ENCODE data around the gene ZNF439.
A peak's percentile ranks its signal among the peaks of the same experiment; 100 is the strongest.
"Not testable (repeated sequence)": the region's sequence is repeated elsewhere in the genome, so short reads cannot be mapped to it uniquely, and the experiment has no call there.

ZNF439 gene

DNA sequence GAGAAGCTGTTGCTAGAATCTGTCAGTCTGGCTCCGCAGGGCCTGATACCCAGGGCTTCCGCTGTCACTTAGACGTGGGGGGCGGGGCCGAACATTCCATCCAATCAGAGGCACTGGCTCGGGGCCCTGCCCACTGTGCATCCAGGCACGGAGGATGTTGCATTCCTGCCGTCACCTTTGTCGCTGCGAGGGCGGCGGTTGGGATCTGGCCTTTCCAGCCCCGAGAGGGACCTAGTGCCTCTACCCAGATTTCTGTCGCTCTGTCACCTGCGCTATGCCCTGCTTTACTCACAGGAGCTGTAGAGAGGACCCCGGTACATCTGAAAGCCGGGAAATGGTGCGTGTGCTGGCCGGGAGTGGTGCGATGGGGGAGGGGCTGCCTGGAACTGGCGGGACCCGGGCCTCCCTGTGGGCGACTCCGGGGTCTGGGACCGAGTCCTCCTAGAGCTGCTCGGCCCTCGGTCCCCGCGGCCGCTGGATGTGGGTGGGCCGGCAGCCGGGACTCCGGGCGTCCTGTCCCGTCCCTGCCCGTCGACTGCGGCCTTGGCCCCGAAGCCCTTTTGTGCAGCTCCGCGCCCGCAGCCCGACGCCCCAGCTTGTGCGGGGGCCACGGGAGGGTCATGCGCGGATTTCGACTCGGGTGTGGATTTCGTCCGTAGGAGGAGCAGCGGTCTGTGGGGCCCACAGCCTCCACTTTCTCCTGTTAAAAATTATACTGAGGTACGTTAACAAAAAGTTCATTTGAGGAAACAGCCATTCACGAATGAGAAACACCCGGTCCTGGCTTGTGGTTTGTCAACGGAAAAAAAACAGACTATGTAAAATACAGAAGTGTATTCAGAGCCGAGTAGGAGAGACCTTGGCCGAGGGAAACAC is at the start of gene ZNF439:
Gene ZNF439 (plus strand): TSS at position 133 of the 876 bp plus-strand sequence. CDS start 142 bp downstream, at position 275.
- DNase-seq, result peak; percentile 52

DNA sequence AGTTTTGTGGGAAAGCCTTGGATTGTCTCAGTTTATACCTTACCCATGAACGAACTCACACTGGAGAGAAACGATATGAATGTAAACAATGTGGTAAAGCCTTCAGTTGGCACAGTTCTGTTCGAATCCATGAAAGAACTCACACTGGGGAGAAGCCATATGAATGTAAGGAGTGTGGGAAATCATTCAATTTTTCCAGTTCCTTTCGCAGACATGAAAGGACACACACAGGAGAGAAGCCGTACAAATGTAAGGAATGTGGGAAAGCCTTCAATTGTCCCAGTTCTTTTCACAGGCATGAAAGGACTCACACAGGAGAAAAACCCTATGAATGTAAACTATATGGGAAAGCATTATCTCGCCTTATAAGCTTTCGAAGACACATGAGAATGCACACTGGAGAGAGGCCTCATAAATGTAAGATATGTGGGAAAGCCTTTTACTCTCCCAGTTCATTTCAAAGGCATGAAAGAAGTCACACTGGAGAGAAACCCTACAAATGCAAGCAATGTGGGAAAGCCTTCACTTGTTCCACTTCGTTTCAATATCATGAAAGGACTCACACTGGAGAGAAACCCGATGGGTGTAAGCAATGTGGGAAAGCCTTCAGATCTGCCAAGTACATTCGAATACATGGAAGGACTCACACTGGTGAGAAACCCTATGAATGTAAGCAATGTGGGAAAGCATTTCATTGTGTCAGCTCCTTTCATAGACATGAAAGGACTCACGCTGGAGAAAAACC is 42.0 kb upstream of the ZNF439 start:
- DNase-seq, result no peak

DNA sequence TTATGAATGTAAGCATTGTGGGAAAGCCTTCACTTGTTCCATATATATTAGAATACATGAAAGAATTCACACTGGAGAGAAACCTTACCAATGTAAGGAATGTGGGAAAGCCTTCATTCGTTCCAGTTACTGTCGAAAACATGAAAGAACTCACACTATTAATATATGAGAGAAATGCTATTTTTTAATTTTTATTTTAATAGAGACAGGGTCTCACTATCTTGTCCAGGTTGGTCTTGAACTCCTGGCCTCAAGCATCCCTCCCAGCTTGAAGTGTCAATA is 41.5 kb upstream of the ZNF439 start:
- DNase-seq, result no peak

DNA sequence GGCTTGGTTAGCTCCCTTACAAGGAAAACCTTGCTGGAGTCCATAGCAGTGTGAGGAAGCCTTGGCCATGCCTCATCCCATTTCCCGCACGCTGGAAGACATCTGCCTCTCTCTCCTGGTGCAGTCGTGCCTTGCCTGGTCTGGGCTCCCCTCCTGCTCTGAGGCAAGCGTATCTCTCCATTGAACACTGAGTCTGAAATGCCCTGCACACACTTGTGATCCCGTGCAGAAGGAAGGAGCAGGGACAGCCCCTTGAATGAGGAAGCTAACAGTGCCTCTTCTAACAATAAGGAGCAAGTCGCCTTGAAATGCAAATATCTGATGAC is 34.9 kb upstream of the ZNF439 start:
- DNase-seq, result no peak

DNA sequence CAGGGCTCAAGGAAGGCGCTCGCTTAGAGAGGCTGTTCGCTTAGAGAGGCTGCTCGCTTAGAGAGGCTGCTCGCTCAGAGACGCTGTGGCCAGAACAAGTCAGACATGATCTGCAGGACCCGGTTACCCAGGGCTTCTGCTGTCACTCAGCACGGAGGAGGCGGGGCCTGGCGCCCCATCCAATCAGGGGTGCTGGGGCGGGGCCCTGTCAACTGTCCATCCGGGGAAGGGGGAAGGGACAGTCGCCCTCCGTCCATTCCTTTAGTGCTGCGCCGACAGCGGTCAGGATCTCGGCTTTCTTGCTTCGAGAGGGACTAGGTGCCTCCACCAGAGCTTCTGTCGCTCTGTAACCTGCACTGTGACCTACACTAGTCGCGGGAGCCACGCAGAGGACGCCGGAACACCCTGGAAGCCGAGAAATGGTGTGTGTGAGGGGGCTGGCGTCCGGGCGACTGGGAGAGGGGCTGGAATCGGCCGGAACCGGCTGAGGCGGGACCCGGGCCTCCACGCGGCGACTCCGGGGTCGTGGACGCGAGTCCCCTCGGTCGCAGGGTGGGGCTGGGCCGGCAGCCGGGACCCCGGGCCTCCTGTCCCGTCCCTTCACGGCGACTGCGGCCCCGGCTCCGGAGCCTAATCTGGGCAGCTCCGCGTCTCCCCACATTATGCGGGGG is 34.4 kb upstream of the ZNF439 start, which contains the start of gene ZNF440:
Gene ZNF440 (plus strand): TSS at position 245 of the 671 bp plus-strand sequence. CDS start 175 bp downstream, at position 420.
- DNase-seq, result peak; percentile 90

DNA sequence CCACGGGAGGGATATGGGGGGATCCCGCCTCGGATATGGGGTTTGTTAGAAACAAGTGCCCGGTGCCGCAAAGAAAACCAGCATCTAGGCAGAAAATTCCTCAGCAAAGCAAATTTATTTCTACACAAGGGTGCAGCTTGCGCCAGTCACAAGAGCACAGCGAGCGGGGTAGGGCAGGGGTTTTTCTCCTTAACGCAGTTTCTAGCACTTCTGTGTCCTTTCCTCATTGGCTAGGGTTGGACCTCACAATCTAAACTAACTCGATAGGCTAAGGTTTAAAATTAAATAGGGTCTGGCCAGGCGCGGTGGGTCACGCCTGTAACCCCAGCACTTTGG is 33.9 kb upstream of the ZNF439 start:
- no peak for DNase-seq

DNA sequence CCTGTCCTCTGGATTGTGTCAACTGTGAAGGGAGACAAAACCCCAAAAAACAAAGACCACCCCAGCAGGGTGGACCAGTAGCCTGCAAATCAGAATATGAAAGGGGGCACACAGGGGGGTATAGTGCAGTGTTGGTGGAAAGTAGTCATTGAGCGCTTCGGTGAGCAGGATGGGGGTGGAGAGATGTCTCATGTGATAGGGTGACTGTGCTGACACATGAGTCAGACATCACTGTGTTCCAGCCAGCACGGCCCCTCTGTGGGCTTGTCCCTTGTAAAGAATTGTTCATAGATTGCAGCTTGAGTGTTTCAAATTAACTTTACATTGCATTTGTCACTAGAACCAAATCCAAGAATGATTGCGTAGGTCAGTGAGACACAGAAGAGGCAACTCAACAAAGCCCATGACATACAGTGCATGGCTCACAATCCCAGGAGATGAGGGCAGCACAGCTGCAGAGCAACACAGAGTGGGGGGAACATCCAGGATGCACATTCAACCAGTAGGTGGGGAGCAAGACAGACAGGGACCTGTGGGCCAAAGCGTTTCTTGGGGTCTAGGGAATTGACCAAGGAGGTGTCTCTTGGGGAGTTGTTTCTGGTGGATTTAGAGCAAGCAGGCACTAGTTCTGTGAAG is 26.9 kb upstream of the ZNF439 start:
- no peak for DNase-seq

DNA sequence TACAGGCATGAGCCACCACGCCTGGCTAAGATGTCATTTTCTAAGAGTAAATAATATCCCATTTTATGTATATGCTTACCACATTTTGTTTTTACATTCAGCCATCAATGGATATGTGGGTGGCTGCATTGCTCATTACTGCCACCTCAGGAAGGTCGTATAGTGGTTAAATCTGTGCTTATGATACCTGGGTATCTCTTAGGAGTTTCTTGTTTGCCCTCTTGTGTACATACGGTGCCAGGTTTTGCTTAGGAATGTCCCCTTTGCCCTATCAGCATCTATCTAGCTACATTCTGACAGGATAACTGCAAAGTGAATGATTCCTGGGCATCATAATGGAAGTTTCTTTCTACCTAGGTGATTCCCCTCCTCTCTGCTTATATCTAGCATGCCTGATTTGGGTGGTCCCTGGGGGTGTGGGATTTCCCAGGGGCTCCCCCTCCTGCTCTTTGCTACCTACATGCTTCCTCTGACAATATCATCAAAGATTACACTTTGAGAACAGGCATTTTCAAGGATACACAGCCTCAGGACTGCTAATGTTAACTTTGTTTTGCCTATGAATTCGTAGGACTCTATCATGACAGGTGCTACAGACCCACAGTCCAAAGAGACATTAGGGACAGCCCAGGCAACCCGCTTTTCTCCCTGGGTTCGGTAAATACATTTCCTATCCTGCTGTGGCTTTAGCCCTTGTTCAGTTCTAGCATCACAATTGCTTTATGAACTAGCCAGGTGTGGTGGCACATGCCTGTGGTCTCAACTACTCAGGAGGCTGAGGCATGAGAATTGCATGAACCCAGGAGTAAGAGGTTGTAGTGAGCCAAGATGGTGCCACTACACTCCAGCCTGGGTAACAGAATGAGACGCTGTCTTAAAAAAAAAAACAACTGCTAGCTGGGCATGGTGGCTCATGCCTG is 19.3 kb upstream of the ZNF439 start:
- DNase-seq, result not testable (repeated sequence)

DNA sequence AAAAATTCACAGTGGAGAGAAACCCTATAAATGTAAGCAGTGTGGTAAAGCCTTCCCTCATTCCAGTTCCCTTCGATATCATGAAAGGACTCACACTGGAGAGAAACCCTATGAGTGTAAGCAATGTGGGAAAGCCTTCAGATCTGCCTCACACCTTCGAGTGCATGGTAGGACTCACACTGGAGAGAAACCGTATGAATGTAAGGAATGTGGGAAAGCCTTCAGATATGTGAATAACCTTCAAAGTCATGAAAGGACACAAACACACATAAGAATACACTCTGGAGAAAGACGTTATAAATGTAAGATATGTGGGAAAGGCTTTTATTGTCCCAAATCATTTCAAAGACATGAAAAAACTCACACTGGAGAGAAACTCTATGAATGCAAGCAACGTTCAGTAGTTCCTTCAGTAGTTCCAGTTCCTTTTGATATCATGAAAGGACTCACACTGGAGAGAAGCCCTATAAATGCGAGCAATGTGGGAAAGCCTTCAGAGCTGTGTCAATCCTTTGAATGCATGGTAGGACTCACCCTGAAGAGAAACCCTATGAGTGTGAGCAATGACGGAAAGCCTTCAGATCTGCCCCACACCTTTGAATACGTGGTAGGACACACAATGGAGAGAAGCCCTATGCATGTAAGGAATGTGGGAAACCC is 16.1 kb upstream of the ZNF439 start:
- DNase-seq, result no peak

DNA sequence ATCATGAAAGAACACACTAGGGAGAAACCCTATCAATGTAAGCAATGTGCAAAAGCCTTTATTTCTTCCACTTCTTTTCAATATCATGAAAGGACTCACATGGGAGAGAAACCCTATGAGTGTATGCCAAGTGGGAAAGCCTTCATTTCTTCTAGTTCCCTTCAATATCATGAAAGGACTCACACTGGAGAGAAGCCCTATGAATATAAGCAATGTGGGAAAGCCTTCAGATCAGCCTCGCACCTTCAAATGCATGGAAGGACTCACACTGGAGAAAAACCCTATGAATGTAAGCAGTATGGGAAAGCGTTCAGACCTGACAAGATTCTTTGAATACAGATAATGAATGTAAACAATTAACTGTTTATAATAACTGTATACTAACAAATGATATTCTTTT is 15.0 kb upstream of the ZNF439 start:
- no peak for DNase-seq

DNA sequence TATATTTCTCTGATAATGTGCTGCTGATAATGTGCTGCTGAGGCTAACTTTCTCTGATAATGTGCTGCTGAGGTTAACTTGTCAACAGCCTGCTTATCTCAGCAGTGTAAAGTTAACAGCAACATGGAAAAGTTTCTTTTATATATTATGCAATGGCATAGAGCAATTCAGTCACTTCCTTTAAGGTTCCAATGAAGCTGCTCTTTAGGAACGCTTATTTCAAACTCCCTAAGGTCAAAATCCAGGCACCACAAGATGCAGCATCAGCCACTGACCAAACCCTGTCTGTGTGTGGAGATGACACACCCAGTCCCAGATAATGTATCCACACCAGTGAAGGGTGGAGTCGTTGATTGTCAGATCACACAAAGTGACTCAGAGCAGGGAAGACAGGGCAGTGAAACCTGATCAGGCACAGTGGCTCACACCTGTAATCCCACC is 12.9 kb upstream of the ZNF439 start:
- not testable (repeated sequence) for DNase-seq

DNA sequence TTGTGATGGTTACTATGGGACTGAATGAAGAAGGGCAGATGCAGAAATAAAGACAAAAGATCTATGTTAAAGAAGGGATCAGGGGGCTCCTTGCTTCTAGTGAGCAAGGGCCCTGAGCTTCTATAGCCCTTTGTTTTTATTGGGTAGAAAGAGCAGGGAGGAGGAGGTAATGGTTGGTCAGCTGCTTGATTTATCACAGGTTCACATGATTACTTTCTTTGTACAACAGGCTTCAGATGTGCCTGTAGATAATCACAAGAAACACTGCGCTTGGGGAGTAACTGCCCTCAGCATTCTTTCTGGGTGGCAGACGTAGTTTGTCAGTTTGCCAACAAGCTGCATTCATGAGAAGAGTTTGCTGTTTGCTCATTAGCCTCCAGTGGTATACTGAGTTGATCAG is 4.8 kb upstream of the ZNF439 start:
- DNase-seq, result no peak

DNA sequence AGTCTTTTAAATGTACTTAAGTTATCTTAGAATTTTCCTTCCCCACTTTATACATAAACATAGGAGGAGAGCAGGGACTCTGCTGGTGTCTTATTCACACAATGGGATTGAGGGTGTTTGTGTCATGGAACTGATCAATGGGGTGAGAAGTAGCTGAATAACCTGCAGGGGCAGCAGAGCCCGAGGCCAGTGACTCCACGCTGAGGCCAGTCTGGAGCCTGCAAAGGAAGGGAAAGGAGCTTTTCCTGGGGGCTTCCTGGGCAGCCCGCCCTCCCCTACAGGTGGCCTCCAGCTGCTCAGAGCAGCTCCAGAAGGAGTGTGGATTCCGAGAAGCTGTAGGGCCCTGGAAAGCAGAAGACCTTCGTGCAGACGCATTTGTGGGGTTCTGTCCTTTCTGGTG is 911 bp upstream of the ZNF439 start:
- DNase-seq, result not testable (repeated sequence)

DNA sequence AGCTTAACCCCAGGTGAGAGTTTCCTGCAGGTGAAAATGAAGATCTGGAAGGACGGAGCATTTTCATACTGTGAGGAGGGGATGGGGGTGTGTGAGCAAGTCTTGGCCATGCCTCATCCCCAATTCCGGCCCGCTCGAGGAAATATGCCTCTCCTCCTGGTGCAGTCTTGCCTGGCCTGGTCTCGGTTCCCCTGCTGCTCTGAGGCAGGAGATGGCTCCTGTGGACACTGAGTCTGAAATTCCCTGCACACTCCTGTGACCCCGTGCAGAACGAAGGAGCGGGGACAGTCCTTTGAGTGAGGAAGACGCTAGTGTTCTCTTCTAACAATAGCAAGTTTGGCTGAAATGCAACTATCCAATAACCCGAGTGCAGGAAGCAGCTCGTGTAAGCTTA is 329 bp upstream of the ZNF439 start:
- DNase-seq, result no peak

DNA sequence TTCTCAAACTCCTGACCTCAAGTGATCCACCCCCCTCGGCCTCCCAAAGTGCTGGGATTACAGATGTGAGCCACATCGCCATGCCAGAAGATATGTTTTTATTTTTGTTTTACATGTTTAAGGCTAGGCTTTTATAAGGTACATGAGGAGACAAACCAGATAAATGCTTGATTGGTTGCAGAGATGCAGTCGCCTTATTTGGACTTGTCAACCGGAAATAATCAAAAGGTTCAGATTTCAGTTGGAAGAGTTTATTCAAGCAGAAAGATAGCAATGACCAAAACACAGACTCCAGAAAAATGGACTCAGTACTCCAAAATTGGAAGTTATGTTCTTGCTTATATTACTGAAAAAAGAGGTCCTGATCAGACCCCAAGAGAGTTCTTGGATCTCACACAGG is 1.8 kb downstream of the ZNF439 start:
- not testable (repeated sequence) for DNase-seq

DNA sequence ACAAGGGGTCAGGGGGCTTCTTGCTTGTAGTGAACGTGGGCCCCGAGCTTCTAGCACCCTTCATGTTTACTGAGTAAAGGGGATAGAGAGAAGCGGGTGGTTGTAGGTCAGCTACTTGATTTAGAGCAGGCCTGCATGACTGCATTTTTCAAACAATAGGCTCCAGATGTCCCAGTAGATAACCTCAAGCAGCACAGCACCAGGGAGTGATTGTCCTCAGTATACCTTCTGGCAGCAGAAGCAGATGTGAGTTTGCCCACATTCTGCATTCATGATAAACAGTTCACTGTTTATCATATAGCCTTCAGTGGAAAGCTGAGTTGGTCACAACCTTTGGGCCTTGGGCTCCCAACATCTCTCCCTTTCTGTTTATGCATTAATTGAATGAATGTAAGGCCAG is 4.8 kb downstream of the ZNF439 start:
- no peak for DNase-seq

DNA sequence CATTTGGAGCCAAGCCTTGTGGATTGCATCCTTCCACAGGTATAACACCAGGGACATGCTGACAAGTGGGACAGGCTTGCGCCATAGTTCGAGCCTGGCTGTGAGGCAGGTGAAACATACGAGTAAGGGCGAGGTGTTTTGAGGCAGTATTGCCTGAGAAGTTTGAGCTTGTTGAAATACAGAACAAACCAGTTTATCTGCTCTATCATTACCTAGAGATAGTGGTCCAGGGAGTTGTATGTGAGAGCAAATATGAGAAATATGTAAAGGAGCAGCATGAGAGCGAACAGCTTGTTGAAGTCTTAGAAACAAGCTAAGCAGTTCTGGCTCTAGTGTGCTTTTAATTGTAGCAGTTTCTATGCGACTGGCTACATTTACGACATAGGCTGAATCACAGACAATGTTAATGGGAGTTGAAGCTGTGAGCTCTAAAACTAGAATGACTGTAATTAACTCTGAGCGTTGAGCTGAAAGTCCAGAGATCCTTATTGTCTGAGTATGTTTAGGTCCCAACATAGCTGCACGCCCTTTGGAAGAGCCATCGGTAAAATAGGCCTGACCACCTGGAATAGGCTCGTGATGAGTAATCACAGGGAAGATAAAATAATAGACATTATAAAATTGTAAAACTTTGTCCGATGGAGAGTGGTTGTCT is 8.2 kb downstream of the ZNF439 start:
- DNase-seq, result no peak

DNA sequence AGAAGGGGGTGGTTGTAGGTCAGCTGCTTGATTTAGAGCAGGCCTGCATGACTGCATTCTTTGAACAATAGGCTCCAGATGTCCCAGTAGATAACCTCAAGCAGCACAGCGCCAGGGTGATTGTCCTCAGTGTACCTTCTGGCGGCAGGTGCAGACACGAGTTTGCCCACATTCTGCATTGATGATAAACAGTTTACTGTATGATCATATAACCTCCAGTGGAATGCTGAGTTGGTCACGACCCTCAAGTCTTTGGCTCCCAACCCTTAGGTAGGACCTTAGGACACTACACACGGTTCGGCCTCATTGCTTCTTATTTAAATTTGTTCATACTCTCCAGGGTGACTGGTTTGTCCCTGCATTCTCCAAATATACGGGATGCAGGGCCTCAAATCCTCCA is 12.2 kb downstream of the ZNF439 start:
- DNase-seq, result no peak

DNA sequence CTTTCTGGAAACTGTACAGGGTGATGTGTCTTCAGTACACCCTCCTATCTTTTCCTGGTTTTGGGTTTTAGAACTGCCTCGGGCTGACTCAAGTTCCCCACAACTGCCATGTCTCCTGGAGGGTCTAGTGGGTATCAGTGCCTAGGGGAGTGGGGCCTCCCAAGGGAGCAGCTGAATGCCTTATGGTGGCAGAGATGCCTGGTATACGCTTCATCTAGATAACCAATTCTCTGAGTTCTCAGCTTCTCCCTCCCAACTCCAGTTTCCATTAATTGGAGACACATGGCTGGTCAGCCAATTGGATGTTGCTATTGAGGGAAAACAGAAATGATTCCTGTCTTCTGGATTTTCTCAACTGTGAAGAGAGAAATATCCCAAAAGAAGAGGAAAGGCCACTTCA is 12.8 kb downstream of the ZNF439 start:
- no peak for DNase-seq

DNA sequence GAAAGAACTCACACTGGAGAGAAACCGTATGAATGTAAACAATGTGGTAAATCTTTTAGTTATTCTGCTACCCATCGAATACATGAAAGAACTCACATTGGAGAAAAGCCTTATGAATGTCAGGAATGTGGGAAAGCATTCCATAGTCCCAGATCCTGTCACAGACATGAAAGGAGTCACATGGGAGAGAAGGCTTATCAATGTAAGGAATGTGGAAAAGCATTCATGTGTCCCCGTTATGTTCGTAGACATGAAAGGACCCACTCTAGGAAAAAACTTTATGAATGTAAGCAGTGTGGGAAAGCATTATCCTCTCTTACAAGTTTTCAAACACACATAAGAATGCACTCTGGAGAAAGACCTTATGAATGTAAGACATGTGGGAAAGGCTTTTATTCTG is 19.2 kb downstream of the ZNF439 start:
- DNase-seq, result not testable (repeated sequence)

DNA sequence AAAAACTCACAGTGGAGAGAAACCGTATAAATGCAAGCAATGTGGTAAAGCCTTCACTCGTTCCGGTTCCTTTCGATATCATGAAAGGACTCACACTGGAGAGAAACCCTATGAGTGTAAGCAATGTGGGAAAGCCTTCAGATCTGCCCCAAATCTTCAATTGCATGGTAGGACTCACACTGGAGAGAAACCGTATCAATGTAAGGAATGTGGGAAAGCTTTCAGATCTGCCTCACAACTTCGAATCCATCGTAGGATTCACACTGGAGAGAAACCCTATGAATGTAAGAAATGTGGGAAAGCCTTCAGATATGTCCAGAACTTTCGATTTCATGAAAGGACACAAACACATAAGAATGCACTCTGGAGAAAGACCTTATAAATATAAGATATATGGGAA is 19.7 kb downstream of the ZNF439 start:
- no peak for DNase-seq
